ENCODE measurements around the gene ANO1.
A peak's percentile ranks its signal among the peaks of the same experiment; 100 is the strongest.

The ANO1 gene

DNA sequence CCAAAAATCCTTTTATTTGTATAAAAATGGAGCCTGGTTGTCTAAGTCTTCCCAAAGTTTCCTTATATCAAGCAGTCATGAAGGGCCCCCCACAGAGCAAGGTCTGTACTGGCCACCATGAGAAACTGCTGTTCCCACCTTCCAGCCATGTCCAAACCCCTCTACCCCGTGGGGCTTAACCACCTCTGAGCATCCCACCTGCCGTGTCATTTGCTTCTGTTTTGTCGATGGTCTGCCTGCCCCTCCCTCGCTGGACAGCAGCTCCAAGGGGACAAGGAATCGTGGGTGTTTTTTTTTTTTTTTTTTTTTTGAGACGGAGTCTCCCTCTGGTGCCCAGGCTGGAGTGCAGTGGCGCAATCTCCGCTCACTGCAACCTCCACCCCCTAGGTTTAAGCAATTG is 11.1 kb upstream of the ANO1 start:
- peaks cover 8% of the 10 kb centered on the region for H3K9me3 ChIP-seq (ENCODE audit: insufficient read depth, low read depth, low read length)
- H3K27ac ChIP-seq (ENCODE audit: low read depth, low read length), result no peak overlapping the region
- H3K79me1 ChIP-seq (ENCODE audit: low read length), result peaks cover 2% of the 10 kb centered on the region
- H3K9ac ChIP-seq (ENCODE audit: low read length), result no peak overlapping the region
- H4K8ac ChIP-seq (ENCODE audit: low read depth, low read length), result no peak overlapping the region
- H3K4me3 ChIP-seq (ENCODE audit: low read depth, low read length), result no peak overlapping the region
- no peak overlapping the region for H2AFZ ChIP-seq (ENCODE audit: insufficient read depth, low read length, poor library complexity)
- H3K23ac ChIP-seq (ENCODE audit: low read length), result no peak overlapping the region
- no peaks in the 10 kb centered on the region for H3K79me2 ChIP-seq (ENCODE audit: control insufficient read depth, insufficient read depth, low read length, poor library complexity)
- peaks cover 9 to 18% of the 10 kb centered on the region in 2 experiments for H3K4me1 ChIP-seq (ENCODE audit: control insufficient read depth in 1 of 2, insufficient read depth in 2 of 2, low read length in 2 of 2)
- no peak overlapping the region for H3K18ac ChIP-seq (ENCODE audit: low read length)
- H3K14ac ChIP-seq (ENCODE audit: low read length), result no peak overlapping the region
- no peak for DNase-seq
- H2BK12ac ChIP-seq (ENCODE audit: low read length), result no peak overlapping the region
- no peak overlapping the region for H2BK120ac ChIP-seq (ENCODE audit: insufficient read depth, low read length, poor library complexity)
- no peak overlapping the region for H3K4ac ChIP-seq (ENCODE audit: low read depth, low read length)
- no peak overlapping the region for H4K91ac ChIP-seq (ENCODE audit: low read depth, low read length)
- no CpG with 5 or more reads among the region's 8 CpGs for WGBS (ENCODE audit: extremely low coverage, insufficient coverage, insufficient read length)
- no peaks in the 10 kb centered on the region for H3K27me3 ChIP-seq (ENCODE audit: insufficient read depth, low read length)
- no peak overlapping the region for H2BK5ac ChIP-seq (ENCODE audit: low read depth, low read length, poor library complexity)
- no peak overlapping the region for H3K4me2 ChIP-seq (ENCODE audit: low read length)
- H4K12ac ChIP-seq (ENCODE audit: low read depth, low read length), result no peak overlapping the region
- no peaks in the 10 kb centered on the region for H3K36me3 ChIP-seq (ENCODE audit: control insufficient read depth in 1 of 2, insufficient read depth in 2 of 2, low read length in 2 of 2)
- no peak overlapping the region for H2AK5ac ChIP-seq (ENCODE audit: low read length)

DNA sequence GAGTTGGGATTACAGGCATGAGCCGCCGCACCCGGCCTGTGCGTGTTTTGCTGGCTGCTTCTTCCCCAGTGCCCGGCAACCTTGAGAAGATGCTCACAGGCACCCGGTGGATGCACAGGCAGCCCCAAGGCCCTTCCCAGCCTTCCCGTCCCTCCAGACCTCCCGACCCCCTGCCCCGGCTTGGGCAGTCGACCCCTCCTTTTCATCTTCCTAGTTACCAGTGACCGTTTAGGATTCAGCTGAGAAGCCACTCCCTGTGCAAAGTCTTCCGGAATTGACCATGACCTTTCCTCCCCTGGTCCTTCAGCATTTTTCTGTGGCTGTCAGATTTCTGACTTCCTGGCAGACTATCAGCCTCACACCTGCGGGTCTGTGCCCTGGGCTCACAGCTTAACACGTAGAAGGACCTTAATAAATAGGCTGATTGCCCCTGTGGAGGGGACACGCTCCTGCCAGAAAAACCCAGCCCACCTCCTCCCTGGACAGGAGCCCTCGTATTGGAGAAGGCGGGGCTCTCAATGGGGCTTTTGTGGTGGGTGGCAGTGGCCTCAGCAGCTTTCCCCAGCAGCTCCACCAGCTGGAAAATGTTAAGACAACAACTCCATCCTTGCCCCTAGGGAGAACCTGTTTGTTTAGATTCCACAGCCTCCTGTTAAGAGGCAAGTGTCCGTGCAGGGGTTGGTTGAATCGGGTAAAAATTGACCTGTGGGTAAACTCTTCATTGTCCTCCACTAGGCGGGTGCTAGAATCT is 10.4 kb upstream of the ANO1 start:
- no CpG with 5 or more reads among the region's 20 CpGs for WGBS (ENCODE audit: extremely low coverage, insufficient coverage, insufficient read length)
- H4K91ac ChIP-seq (ENCODE audit: low read depth, low read length), result no peak overlapping the region

DNA sequence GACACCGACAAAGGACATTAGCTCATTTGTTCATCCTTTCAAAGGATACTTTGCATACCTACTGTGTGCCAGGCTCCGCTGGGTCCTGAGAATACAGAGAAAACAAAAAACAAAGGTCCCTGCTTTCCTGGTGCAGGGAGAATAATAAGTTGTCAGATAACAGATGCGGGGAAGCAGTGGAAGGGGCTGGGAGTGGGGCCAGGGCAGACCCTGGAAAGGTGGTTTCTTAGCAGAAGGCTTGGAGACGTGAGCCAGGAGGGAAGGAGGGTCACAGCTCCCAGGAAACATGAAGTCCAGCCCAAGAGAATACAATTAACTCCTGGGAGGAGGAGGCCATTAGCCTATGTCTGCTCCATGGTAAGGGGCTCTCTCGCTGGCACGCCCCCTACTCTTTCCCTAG is 9.8 kb upstream of the ANO1 start:
- Histone ChIP-seq H2BK120ac (ENCODE audit: insufficient read depth, low read length, poor library complexity) (peak overlapping the region; percentile 4), H3K9ac (ENCODE audit: low read length) (no peak overlapping the region), H3K27ac (ENCODE audit: low read depth, low read length) (no peak overlapping the region), H4K12ac (ENCODE audit: low read depth, low read length) (no peak overlapping the region), H4K8ac (ENCODE audit: low read depth, low read length) (no peak overlapping the region), H2AK5ac (ENCODE audit: low read length) (no peak overlapping the region), H3K18ac (ENCODE audit: low read length) (no peak overlapping the region), H3K14ac (ENCODE audit: low read length) (peak overlapping the region; percentile 37), H3K36me3 (ENCODE audit: control insufficient read depth in 1 of 2, insufficient read depth in 2 of 2, low read length in 2 of 2) (no peaks in the 10 kb centered on the region), H3K27me3 (ENCODE audit: insufficient read depth, low read length) (peaks cover 5% of the 10 kb centered on the region), H3K23ac (ENCODE audit: low read length) (no peak overlapping the region), H3K4me3 (ENCODE audit: low read depth, low read length) (no peak overlapping the region), H3K79me2 (ENCODE audit: control insufficient read depth, insufficient read depth, low read length, poor library complexity) (no peaks in the 10 kb centered on the region), H2BK5ac (ENCODE audit: low read depth, low read length, poor library complexity) (no peak overlapping the region), H3K4me2 (ENCODE audit: low read length) (peak overlapping the region; percentile 18), H3K4ac (ENCODE audit: low read depth, low read length) (no peak overlapping the region), H3K79me1 (ENCODE audit: low read length) (peaks cover 2% of the 10 kb centered on the region), H2BK12ac (ENCODE audit: low read length) (no peak overlapping the region), H2AFZ (ENCODE audit: insufficient read depth, low read length, poor library complexity) (no peak overlapping the region), H3K4me1 (ENCODE audit: control insufficient read depth in 1 of 2, insufficient read depth in 2 of 2, low read length in 2 of 2) (peaks cover 9 to 18% of the 10 kb centered on the region in 2 experiments), H3K9me3 (ENCODE audit: insufficient read depth, low read depth, low read length) (peaks cover 8% of the 10 kb centered on the region), H4K91ac (ENCODE audit: low read depth, low read length) (no peak overlapping the region)
- WGBS (ENCODE audit: extremely low coverage, insufficient coverage, insufficient read length), result no CpG with 5 or more reads among the region's 6 CpGs
- no peak for DNase-seq

More for the DNA sequence above, 10.4 kb upstream of the ANO1 start:
- Histone ChIP-seq H2AK5ac (ENCODE audit: low read length) (no peak overlapping the region), H3K36me3 (ENCODE audit: control insufficient read depth in 1 of 2, insufficient read depth in 2 of 2, low read length in 2 of 2) (no peaks in the 10 kb centered on the region), H3K4me2 (ENCODE audit: low read length) (peak overlapping the region; percentile 55), H3K4ac (ENCODE audit: low read depth, low read length) (no peak overlapping the region), H2BK120ac (ENCODE audit: insufficient read depth, low read length, poor library complexity) (no peak overlapping the region), H3K4me3 (ENCODE audit: low read depth, low read length) (no peak overlapping the region), H3K27ac (ENCODE audit: low read depth, low read length) (no peak overlapping the region), H3K4me1 (ENCODE audit: control insufficient read depth in 1 of 2, insufficient read depth in 2 of 2, low read length in 2 of 2) (peaks cover 9 to 18% of the 10 kb centered on the region in 2 experiments), H2BK12ac (ENCODE audit: low read length) (no peak overlapping the region), H3K27me3 (ENCODE audit: insufficient read depth, low read length) (no peaks in the 10 kb centered on the region), H3K18ac (ENCODE audit: low read length) (no peak overlapping the region), H3K14ac (ENCODE audit: low read length) (no peak overlapping the region), H3K79me1 (ENCODE audit: low read length) (peaks cover 2% of the 10 kb centered on the region), H4K12ac (ENCODE audit: low read depth, low read length) (no peak overlapping the region), H3K9me3 (ENCODE audit: insufficient read depth, low read depth, low read length) (peaks cover 8% of the 10 kb centered on the region), H2BK5ac (ENCODE audit: low read depth, low read length, poor library complexity) (no peak overlapping the region), H3K79me2 (ENCODE audit: control insufficient read depth, insufficient read depth, low read length, poor library complexity) (no peaks in the 10 kb centered on the region), H3K23ac (ENCODE audit: low read length) (no peak overlapping the region), H3K9ac (ENCODE audit: low read length) (no peak overlapping the region), H4K8ac (ENCODE audit: low read depth, low read length) (no peak overlapping the region), H2AFZ (ENCODE audit: insufficient read depth, low read length, poor library complexity) (no peak overlapping the region)
- DNase-seq, result peak; percentile 92 to 97

DNA sequence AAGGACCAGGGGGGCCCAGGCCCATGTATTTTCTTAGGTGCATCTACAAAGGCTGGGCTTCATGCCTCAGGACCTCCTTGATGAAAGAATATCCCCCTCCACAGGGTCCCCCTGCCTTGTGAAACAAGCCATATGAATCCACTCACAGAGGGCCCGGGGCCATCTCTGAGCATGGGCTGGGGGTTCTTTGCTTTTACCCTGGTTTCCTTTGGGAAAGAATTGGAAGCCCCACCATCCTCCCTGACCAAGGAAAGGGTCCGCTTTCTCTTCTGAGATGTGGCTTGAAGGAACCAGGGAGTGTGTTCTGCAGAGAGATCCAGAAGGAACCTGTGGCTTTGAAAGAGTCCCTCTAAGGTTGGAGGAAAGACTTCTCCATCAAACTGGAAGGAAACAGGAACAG is 9.2 kb upstream of the ANO1 start:
- peaks cover 2% of the 10 kb centered on the region for H3K79me1 ChIP-seq (ENCODE audit: low read length)
- no peak overlapping the region for H4K12ac ChIP-seq (ENCODE audit: low read depth, low read length)
- peaks cover 8% of the 10 kb centered on the region for H3K9me3 ChIP-seq (ENCODE audit: insufficient read depth, low read depth, low read length)
- H2BK5ac ChIP-seq (ENCODE audit: low read depth, low read length, poor library complexity), result no peak overlapping the region
- no CpG with 5 or more reads among the region's 2 CpGs for WGBS (ENCODE audit: extremely low coverage, insufficient coverage, insufficient read length)
- H2BK120ac ChIP-seq (ENCODE audit: insufficient read depth, low read length, poor library complexity), result no peak overlapping the region
- no peak overlapping the region for H3K27ac ChIP-seq (ENCODE audit: low read depth, low read length)
- H4K91ac ChIP-seq (ENCODE audit: low read depth, low read length), result no peak overlapping the region
- no peak overlapping the region for H2AFZ ChIP-seq (ENCODE audit: insufficient read depth, low read length, poor library complexity)
- H3K79me2 ChIP-seq (ENCODE audit: control insufficient read depth, insufficient read depth, low read length, poor library complexity), result no peaks in the 10 kb centered on the region
- H3K14ac ChIP-seq (ENCODE audit: low read length), result no peak overlapping the region
- H2AK5ac ChIP-seq (ENCODE audit: low read length), result no peak overlapping the region
- H3K27me3 ChIP-seq (ENCODE audit: insufficient read depth, low read length), result peaks cover 6% of the 10 kb centered on the region
- H3K4me2 ChIP-seq (ENCODE audit: low read length), result no peak overlapping the region
- no peak overlapping the region for H3K23ac ChIP-seq (ENCODE audit: low read length)
- no peak overlapping the region for H3K18ac ChIP-seq (ENCODE audit: low read length)
- no peak overlapping the region for H3K9ac ChIP-seq (ENCODE audit: low read length)
- H2BK12ac ChIP-seq (ENCODE audit: low read length), result no peak overlapping the region
- H3K4me1 ChIP-seq (ENCODE audit: control insufficient read depth in 1 of 2, insufficient read depth in 2 of 2, low read length in 2 of 2), result peaks cover 9 to 18% of the 10 kb centered on the region in 2 experiments
- no peak overlapping the region for H3K4me3 ChIP-seq (ENCODE audit: low read depth, low read length)
- no peak for DNase-seq
- no peak overlapping the region for H3K4ac ChIP-seq (ENCODE audit: low read depth, low read length)
- no peaks in the 10 kb centered on the region for H3K36me3 ChIP-seq (ENCODE audit: control insufficient read depth in 1 of 2, insufficient read depth in 2 of 2, low read length in 2 of 2)
- no peak overlapping the region for H4K8ac ChIP-seq (ENCODE audit: low read depth, low read length)

Data from trophoblast cell (in vitro differentiated cells and primary cell).